NCI-H774 (cell line): ENCODE results near the gene PATE2.

Experiments used
- DNase-seq: peaks from one replicate; lab custom pipeline; 2025; lab: John Stamatoyannopoulos, UW

The PATE2 gene

DNA sequence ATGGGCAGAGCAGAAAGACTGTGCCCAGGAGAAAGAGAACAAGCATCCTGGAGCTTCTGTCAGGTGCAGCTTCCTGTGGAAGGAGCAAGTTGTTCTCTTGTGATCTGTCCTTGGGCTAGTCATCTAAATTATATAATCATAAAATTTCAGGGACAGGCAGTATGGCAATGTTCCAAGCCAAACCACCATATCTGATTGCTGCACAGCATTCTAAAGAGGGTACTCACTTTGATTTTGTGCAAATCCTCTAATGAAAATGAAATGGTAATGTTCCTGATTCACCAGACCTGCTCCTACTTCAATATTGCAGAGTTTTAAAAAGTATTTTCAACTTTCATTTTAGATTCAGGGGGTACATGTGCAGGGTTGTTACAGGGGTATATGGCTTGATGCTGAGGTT, at the start of gene PATE2:
PATE2 (minus strand) TSS at position 101 of the 400 bp plus-strand sequence; CDS start at position 46, 55 bp downstream.
- DNase-seq: no peak

DNA sequence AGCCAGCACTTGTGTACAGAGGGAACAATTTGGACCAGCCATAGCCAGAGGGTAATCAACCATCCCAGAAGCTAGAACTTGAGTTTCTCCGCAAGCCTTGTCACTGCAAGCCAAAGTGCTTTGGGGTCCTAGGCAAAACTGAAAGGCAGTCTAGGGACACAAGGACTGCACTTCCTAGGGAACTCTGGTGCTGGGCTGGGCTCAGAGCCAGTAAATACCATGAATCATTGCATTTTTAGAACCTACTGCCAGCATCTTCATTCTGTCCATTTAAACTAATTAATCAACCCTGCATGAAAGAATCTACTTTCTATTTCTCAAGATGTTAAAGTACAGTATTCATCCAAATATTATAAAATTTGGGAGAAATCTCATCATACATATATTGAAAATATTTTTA, 29.3 kb upstream of the PATE2 start:
- DNase-seq: no peak

DNA sequence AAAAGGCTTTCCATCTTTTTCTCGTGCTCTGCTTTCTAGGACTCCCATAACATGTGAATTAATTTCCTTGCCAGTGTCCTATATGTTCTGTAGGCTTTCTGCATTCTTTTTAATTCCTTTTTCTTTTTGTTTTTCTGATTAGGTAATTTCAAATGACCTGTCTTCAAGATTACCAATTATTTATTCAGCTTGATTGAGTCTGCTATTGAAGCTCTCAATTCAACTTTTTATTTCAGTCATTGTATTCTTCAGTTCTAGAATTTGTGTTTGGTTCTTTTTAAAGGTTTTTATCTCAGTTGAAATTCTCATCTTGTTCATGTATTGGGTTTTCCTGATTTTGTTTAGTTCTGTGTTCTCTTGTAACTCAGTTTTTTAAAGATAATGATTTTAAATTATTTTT, 23.8 kb upstream of the PATE2 start:
- no peak for DNase-seq

DNA sequence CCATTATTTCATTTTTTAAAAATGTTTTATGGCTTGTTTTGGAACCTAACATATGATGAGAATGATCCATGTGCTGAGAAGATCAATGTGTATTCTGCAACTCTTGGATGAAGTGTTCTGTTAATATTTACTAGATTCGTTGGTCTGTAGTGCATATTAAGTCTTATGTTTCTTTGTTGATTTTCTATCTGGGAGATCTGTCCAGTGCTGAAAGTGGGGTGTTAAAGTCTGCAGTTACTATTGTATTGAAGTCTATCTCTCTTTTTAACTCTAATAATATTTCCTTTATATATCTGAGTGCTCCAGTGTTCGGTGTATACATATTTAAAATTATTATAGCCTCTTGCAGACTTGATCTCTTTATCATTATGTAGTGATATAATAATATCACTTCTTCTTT, 21.2 kb upstream of the PATE2 start:
- DNase-seq: no peak

DNA sequence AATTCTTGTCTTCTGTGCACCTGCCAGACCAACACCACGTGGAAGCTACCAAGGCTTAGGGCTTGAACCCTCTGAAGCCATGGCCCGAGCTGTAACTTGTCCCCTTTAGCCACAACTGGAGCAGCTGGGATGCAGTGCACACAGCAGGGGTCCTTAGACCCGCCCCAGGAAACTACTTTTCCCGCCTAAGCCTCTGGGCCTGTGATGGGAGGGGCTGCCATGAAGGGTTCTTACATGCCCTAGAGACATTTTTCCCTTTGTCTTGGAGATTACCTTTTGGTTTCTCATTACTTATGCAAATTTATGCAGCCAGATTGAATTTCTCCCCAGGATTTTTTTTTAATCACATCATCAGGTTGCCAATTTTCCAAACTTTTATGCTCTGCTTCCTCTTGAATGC, 19.0 kb upstream of the PATE2 start:
- no peak for DNase-seq

DNA sequence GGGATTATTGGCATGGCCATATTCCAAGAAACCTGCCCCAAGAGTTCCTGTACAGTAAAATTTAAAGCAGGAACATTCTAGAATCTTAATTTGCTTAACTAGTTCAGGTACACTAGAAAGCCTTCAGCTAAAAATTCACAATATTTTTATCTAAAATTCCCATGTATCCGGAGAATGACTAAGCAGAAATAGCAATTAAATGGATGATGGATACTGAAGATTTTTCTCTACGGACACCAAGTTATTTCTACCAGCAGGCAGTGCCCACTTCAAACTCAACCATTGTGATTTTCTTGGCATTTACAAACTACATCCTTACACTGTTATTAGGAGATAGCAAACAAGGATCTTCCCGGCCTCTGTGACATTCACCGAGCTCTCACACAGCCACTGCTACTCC, 12.2 kb upstream of the PATE2 start:
- no peak for DNase-seq

DNA sequence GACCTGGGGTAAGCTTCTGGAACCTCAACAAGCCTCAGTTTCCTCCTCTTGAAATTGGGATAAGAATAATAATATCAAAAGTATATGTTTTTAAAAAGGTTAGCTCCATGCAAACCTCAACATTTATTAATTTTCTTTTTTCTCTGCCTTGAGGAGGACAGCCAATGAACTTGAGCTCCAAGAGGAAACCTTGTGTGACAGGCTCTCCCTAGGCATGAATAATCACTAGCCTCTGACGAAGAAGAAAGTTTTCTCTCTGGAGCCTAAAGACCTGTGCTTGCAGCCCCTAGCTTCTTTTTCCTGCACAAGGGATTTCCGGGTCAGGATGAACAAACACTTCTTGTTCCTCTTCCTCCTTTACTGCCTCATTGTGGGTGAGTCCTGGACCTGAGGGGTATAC, 9.2 kb upstream of the PATE2 start, which contains the start of gene PATE3:
PATE3 (plus strand) TSS at position 301 of the 400 bp plus-strand sequence; CDS start at position 326, 25 bp downstream.
- no peak for DNase-seq

DNA sequence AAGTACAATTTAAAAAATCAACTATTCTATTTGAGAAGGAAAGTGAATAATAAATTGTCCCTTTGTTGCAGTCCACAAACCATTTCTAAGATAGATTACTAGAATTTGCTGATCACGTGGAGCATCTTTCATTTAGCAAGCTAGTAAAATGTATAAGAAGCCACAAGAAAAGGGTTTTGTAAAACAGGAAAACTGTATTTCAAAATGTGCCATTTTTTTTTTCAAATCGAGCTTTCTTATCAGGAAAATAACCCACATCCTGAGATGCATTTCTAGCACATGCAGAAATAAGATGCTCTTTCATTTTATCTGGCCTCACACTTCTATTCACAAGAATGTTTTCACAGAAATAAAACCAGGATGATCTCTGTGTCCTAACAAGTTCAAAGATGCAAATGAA, 6.0 kb upstream of the PATE2 start:
- DNase-seq: no peak

DNA sequence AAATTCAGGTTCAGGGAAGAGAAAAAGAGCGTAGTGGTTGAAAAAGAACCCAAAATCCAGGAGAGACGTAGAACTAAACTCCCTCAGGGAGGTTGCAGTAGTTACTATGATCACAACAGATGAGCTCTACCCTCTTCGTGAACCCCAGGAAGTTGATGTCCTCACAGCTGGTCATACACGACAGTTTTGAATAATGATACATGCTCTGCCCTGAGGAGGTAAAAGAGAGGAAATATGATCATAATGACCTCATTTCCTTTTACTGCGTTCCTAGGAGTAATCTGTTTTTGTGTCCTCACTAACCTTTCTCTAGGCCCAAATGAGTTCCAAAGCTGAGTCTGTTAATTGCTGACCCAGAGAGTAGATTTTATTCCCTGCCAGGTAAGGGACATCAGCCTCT, 1.3 kb downstream of the PATE2 start:
- DNase-seq: no peak

DNA sequence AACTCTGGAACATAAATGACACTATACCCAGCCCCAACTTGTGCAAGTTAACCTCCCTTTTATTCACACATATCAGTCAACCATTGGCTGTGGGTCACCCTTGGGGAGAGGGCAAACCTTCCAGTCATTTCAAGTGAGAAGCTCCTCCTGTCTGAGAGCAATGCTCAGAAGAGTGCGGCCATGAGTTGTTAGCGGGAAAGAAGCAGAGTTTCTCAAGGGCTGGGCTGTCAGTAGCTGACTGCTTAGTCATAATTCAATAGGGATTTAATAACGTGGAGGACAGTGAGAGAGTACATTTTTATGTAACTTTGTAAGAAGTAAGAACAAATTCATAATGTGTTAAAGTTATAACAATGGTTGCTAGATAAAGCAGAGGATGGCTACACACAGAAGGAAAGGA, 5.1 kb downstream of the PATE2 start:
- no peak for DNase-seq

DNA sequence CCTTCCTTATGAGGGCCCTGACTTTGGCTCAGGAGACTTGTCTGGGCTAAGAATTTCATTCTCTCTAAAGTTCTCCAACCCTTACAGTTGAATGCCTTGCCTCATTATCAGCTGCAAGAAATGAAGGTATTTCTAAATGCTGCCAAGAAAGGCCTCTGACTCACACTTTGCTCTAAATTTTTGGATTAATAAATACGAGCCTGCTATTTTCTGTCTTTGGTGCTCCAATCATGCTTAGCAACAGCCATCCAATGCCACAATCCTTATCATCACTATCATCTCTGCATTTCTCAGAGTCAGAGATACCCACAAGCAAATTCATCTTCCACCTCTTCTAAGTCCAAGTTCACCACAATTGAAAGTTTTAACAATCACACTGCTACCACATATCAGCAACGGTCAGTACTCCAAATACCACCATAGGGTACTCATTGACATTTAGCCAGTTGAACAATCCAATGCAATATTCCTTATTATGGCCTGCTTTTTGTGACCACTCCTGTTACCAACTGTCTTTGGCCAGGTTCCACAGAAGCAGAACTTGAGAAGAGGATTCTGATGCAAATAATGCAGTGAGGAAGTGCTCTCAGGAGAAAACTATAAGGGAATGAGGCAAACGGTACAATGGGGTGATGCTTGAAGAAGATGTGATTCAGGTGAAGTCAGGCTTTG, 5.7 kb downstream of the PATE2 start:
- no peak for DNase-seq

DNA sequence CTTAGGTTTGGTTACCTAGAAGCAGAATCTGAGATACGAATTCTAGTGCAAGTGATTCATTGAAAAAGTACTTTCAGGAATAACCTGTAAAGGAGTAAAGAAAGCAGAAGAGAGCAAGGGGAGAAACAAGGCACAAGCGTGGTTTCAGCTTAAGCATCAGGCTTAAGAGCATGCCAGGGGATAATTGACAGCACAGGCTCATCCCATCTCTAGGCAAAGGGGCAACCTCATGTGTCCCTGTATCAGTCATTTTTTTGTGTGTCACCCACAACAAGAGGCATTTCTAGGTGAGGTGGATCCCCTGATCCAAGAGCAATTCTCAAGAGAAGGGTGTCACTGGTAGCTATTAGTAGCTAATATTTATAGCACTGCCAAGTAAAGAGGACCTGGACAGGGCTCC, 8.0 kb downstream of the PATE2 start:
- no peak for DNase-seq

DNA sequence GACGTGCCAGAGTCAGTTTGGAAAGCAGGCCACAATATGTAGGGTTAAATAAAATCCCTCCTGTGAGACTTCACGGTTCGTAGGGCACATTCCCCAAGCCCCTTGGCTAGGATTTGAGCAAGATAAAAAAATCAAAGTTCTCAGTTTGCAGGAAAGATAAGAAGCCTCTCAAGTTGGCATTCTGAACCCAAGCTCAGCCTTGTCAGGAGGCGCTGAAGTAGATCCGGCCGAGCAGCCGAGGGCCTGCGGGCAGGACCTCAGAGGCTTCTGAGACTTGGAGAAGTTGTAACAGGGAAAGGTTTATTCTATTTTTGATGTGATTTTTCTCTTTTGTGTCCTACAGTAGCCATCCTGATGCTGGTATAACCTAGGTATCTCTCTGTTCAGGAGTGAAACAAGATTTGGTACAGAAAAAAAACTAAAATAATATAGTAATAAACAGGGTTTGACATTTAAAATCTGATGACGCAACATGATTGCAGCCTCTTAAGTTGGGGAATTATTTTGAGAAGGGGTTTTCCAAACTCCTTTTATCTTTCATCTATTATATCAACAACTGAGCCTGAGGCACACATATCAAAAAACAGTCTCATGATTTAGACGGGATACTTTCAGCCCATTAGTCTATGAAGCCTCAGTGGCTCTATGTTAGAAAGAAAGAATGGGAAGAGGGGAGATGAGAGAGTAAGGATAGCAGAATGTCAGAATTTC, 10.1 kb downstream of the PATE2 start:
- DNase-seq: no peak

DNA sequence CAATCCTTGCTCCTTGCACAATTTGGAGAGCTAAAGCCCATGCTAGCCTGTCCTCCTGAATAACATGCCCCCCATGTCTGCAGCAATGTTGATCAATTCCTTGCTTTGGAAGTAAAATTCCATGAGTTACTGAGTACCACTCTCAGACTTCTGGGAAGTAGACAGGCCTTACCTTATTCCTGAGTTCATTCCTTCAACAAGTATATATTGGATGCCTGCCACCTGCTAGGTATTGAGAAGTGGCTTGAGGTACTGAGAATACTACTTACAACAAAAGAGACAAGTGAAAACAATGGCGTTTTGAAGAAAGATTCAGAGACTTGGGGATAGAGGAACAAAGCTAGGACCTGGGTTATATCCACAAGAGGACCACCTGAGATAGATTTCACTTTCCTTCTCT, 12.4 kb downstream of the PATE2 start:
- no peak for DNase-seq

DNA sequence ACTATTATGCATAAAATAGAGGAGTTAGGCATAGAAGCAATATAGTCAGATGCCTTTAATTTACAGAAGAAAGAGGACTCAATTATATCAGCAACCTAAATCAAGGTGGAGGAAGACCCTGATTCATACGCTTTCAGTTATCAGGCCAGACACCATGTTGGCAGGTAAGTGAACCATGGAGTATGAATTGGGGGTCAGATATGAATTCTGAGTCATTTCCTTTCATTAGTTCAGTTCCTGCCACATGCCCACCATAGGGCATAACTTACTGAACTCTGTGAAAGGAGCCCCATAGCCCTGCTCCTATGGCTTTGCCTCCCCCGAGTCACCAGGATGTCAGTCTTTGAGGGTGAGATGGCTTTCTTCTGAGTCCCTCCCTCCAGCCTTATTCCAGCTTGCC, 15.1 kb downstream of the PATE2 start:
- no peak for DNase-seq

DNA sequence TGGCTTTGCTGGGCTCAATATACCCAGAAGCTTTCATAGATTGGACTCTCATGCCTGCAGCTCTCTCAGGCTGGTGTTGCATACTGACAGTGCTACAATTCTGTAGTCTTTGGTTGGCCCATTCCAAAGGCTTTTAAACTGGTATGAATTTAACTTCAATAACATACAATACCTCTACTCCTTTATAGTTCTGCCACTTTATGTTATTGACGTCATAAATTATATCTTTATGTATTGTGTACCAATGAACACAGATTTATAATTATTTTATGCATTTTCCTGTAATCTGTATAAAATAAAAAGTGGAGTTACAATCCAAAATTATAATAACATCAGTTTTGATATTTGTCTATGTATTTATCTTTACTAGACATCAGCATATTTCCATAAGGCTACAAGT, 16.2 kb downstream of the PATE2 start:
- no peak for DNase-seq

DNA sequence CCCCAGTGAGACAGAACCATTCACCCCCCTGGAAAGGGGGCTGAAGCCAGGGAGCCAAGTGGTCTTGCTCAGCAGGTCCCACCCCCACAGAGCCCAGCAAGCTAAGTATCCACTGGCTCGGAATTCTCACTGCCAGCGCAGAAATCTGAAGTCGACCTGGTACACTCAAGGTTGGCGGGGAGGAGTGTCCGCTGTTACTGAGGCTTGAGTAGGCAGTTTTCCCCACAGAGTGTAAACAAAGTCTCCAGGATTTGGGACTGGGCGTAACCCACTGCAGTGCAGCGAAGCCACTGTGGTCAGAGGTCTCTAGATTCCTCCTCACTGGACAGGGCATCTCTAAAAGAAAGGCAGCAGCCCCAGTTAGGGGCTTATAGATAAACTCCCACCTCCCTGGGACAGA, 22.6 kb downstream of the PATE2 start:
- DNase-seq: no peak

DNA sequence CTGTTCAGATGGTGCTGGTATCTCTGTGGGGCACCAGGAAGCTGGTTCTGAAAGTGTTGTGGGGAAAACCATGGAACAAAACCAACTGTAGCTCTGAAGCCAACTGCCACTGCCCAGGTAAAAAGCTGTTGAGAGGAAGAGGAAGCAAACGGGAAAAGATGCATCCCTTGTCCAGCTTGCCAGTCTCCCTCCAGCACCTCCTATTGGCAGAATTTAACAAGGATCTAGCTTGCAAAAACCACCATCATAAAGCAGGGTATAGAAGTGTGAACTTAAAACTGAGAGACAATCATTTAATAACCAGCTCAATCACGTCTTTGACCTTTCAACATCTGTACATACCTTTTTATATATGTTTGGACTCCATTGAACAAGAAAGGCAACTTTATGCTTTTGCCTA, 28.0 kb downstream of the PATE2 start:
- no peak for DNase-seq

DNA sequence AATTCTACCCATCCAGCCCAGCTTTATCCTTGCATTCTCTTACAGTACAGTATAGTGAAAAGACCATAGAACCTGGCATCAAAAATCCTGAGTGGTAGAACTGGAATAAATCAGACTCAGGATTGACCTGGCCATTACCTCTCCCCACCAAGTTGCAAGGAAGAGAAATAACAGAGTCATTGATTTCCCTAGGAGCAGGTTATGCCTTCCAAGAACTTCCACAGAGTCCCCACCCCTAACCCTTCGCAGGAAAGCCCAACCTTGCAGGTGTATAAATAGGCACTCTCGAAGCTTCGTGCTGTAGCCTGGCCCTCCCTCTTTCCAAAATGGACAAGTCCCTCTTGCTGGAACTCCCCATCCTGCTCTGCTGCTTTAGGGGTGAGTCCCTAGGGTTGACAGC, 32.6 kb downstream of the PATE2 start, which contains the start of gene PATE1:
PATE1 (plus strand) TSS at position 301 of the 400 bp plus-strand sequence; CDS start at position 327, 26 bp downstream.
- DNase-seq: no peak

DNA sequence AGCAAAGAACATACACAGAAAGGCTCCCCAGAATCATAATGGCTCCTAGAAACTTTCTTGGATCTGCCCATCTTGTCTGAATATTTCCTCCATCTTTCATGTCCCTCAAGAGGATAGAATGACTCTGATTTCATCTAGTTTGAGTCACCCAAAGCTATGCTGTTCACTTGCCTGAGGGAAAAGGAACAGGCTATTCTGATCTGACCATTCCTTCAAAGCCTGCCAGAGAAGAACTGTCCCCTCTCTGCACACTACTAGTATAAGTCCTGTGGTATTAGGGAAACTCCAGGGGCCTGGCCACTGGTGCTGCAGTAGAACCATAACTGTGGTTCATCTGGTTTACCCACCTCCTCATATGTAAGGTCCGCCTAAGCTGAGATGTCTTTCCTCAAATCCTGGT, 34.9 kb downstream of the PATE2 start:
- no peak for DNase-seq

DNA sequence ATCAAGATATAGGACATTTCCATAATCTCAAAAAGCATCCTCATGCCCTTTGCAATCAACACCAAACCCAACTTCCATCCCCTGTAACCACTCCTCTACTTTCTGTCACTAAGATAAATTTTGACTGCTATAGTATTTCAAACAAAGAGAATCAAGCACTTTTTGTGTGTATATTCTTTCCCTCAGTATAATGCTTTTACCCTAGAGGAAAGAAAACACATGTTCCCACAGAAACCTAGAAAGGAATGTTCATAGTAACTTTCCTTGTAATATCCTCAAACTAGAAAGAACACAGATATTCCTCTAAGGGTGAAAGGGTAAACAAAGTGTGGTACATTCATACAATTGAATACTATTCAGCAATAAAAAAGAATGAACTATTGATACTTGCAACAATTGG, 38.0 kb downstream of the PATE2 start:
- no peak for DNase-seq

DNA sequence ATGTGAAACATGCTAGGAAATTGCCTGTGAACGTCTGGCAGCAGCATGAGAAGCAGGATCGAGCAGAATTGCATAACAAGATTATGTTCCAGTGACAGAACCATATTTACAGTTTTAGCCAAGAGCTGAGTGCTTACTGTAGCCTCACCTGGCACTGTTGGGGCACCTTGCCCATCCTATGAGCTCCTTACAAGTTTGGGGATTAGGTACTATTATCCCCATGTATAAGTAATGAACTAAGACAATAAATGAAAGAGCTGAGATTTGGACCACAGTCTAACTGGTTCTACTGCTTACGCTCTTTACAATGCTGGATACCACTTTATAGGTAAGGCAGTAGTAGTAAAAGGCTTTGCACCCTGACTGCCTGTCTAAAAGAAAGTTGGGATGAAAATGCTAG, 49.7 kb downstream of the PATE2 start:
- DNase-seq: no peak
